A549 (cell line): ENCODE measurements around the gene TMCC2. TPM values are rescaled to one million over a fixed set of nuclear protein-coding genes. Genes with fewer than 3 reads are reported as not detected.

Source experiments
- ATAC-seq, 2 experiments: fragments of 200-7000 bp in 1 of 2; fragments of >200 bp in 1 of 2; cut with Nextera tagmentation in 1 of 2; cut with Tn5 transposase in 1 of 2; 3 replicates each; pipeline versions ENCODE4 v1.8.0 to v1.9.1; 2018 to 2020; ENCODE audit warnings: mild to moderate bottlenecking in 1 of 2, moderate library complexity in 1 of 2
- CTCF ChIA-PET: fragments of 300-600 bp; sonication (Branson Sonifier 250); formaldehyde crosslinking; extraction: SDS; loops from one replicate; lab custom pipeline; 2021; ENCODE audit warnings: antibody characterized with exemption, inconsistent platforms; lab: Yijun Ruan, JAX
- POLR2A ChIA-PET: fragments of 350-600 bp; formaldehyde crosslinking; extraction: SDS; loops from one replicate; lab custom pipeline; 2021; ENCODE audit warnings: antibody characterized with exemption, inconsistent platforms; lab: Yijun Ruan, JAX
- DNase-seq, 2 experiments: peaks; one replicate each; pipeline versions ENCODE4 v3.0.0 to v3.0.0-alpha.2; 2011 to 2016; ENCODE audit warnings: low read depth in 1 of 2, low spot score in 1 of 2
- FAIRE-seq: peaks from 2 replicates; lab custom pipeline; 2011; peaks lifted over from hg19 to GRCh38; lab: Jason Lieb, UNC
- H3K27ac ChIP-seq, 2 experiments: fragments of >200 bp; sonication (Bioruptor Twin); formaldehyde crosslinking; 3 replicates each; pipeline ENCODE4 v1.5.1; 2016 to 2017
- H3K4me1 ChIP-seq: fragments of >200 bp; sonication (Bioruptor Twin); formaldehyde crosslinking; 3 replicates; pipeline ENCODE4 v1.6.1; 2016
- H3K4me2 ChIP-seq: fragments of >200 bp; sonication (Bioruptor Twin); formaldehyde crosslinking; 3 replicates; pipeline ENCODE4 v1.6.1; 2016
- H3K4me3 ChIP-seq: fragments of >200 bp; sonication (Bioruptor Twin); formaldehyde crosslinking; 3 replicates; pipeline ENCODE4 v1.5.1; 2016
- H3K9me3 ChIP-seq: fragments of >200 bp; sonication (Bioruptor Twin); formaldehyde crosslinking; 3 replicates; pipeline ENCODE4 v1.6.1; 2016
- ATOH8 ChIP-seq: fragments of 250-450 bp; sonication (Bioruptor Pico); IDR thresholded peaks from 2 replicates; pipeline ENCODE4 v1.5.0; 2020; ENCODE audit warnings: low read depth, mild to moderate bottlenecking, moderate library complexity
- BHLHE40 ChIP-seq: IDR thresholded peaks from 2 replicates; pipeline ENCODE4 v1.6.1; 2012; ENCODE audit warnings: low read depth, low read length, inconsistent platforms
- CHD2 ChIP-seq: fragments of 150-350 bp; IDR thresholded peaks from 2 replicates; pipeline ENCODE4 v1.6.1; 2014; ENCODE audit warnings: low read length; ENCODE audit not compliant: partially characterized antibody
- CTCF ChIP-seq: fragments of >200 bp; sonication (Bioruptor Twin); formaldehyde crosslinking; IDR thresholded peaks from 3 replicates; pipeline ENCODE4 v1.5.1; 2016
- E2F6 ChIP-seq: IDR thresholded peaks from 2 replicates; pipeline ENCODE4 v1.6.1; 2012; ENCODE audit warnings: low read depth, borderline replicate concordance
- EP300 ChIP-seq, 2 experiments: fragments of >200 bp; sonication (Bioruptor Twin); formaldehyde crosslinking; IDR thresholded peaks; 2 replicates in 1 of 2; 3 replicates in 1 of 2; pipeline ENCODE4 v1.6.1; 2016 to 2017
- FOSB ChIP-seq: fragments of 250-450 bp; sonication (Bioruptor Pico); IDR thresholded peaks from 2 replicates; pipeline ENCODE4 v1.5.0; 2020; ENCODE audit warnings: mild to moderate bottlenecking, moderate library complexity
- FOXS1 ChIP-seq: fragments of 250-450 bp; sonication (Bioruptor Pico); IDR thresholded peaks from 2 replicates; pipeline ENCODE4 v1.5.0; 2020; ENCODE audit warnings: mild to moderate bottlenecking, moderate library complexity
- HDAC2 ChIP-seq: fragments of 200-600 bp; sonication (generic); IDR thresholded peaks from 2 replicates; pipeline ENCODE4 v1.6.1; 2016
- HES2 ChIP-seq: fragments of >200 bp; sonication (Bioruptor Twin); formaldehyde crosslinking; IDR thresholded peaks from 2 replicates; pipeline ENCODE4 v1.6.1; 2016
- HOXB5 ChIP-seq: fragments of 250-450 bp; sonication (Bioruptor Pico); IDR thresholded peaks from 2 replicates; pipeline ENCODE4 v1.5.0; 2020; ENCODE audit warnings: mild to moderate bottlenecking, moderate library complexity
- JUN ChIP-seq, 2 experiments: fragments of >200 bp; sonication (Bioruptor Twin); formaldehyde crosslinking; IDR thresholded peaks; 2 replicates in 1 of 2; 3 replicates in 1 of 2; pipeline ENCODE4 v1.6.1; 2016 to 2017
- KDM5A ChIP-seq: fragments of 200-600 bp; sonication (generic); IDR thresholded peaks from 2 replicates; pipeline ENCODE4 v1.6.1; 2016; ENCODE audit warnings: antibody characterized with exemption, mild to moderate bottlenecking
- MAFK ChIP-seq: fragments of 450-650 bp; IDR thresholded peaks from 2 replicates; pipeline ENCODE4 v1.6.1; 2014; ENCODE audit not compliant: partially characterized antibody
- MAX ChIP-seq: IDR thresholded peaks from 2 replicates; pipeline ENCODE4 v1.6.1; 2012
- PBX3 ChIP-seq: IDR thresholded peaks from 2 replicates; pipeline ENCODE4 v1.6.1; 2012
- POLR2A ChIP-seq: IDR thresholded peaks from 2 replicates; pipeline ENCODE4 v1.6.1; 2012; ENCODE audit warnings: mild to moderate bottlenecking, low read length
- RAD21 ChIP-seq, 2 experiments: fragments of >200 bp in 1 of 2; sonication (Bioruptor Twin) in 1 of 2; formaldehyde crosslinking in 1 of 2; IDR thresholded peaks in 1 of 2; conservative IDR thresholded peaks in 1 of 2; 2 replicates in 1 of 2; 3 replicates in 1 of 2; pipeline ENCODE4 v1.6.1; 2012 to 2018; ENCODE audit warnings: inconsistent platforms in 1 of 2
- RFX5 ChIP-seq: fragments of 450-650 bp; IDR thresholded peaks from 2 replicates; pipeline ENCODE4 v1.7.1; 2014; ENCODE audit warnings: antibody characterized with exemption, mild to moderate bottlenecking, moderate library complexity
- TP53 ChIP-seq: fragments of 250-450 bp; sonication (Bioruptor Pico); IDR thresholded peaks from 2 replicates; pipeline ENCODE4 v1.5.0; 2021; ENCODE audit warnings: mild to moderate bottlenecking, moderate library complexity
- ZC3H11A ChIP-seq: fragments of 450-650 bp; IDR thresholded peaks from 2 replicates; pipeline ENCODE4 v1.6.1; 2014; ENCODE audit warnings: antibody characterized with exemption, mild to moderate bottlenecking
- ZFP36 ChIP-seq: fragments of 450-650 bp; IDR thresholded peaks from 2 replicates; pipeline ENCODE4 v1.6.1; 2014; ENCODE audit warnings: borderline replicate concordance; ENCODE audit not compliant: partially characterized antibody
- ZSCAN20 ChIP-seq: fragments of 250-450 bp; sonication (Bioruptor Pico); IDR thresholded peaks from 2 replicates; pipeline ENCODE4 v1.8.0; 2022; ENCODE audit warnings: mild to moderate bottlenecking, moderate library complexity
- WGBS: methylation state at CpG from one replicate; pipeline ENCODE4 v1.1.6; 2017; ENCODE audit errors: missing lambda C conversion rate; 5-methylcytosine and 5-hydroxymethylcytosine counted together
- polyA plus RNA-seq, 4 experiments: library from polyadenylated mRNA; depleted of rRNA in 3 of 4; stranded (reverse); fragments of >200 nt; fragmentation: RNase III in 1 of 4; extraction: RNeasy Plus Mini Kit Qiagen cat#74134 plus additional on column Dnase treatment in 1 of 4; gene quantifications; 2 replicates in 3 of 4; 3 replicates in 1 of 4; pipeline ENCODE4 v1.2.3, GENCODE V29; 2011 to 2017

The TMCC2 gene
- polyA plus RNA-seq, 2 of the 4 experiments (the other 2 are of a cell fraction): 1.7 to 3.2 TPM

- TF ChIP-seq E2F6 (peak; percentile 86), RAD21 (conservative IDR thresholded peaks at IDR 0.05 in 1 of 2, IDR thresholded peaks at IDR 0.05 in 1 of 2) (peak; percentile 33 to 59; a peak in 4 of 5 replicates), EP300 (IDR thresholded peaks at IDR 0.05) (peak; percentile 84 to 90; a peak in 4 of 5 replicates), HES2 (no peak), ZC3H11A (no peak)
Measured at GRCh38 chr1:205284420-205285144, 56.8 kb downstream of the TMCC2 start (continued).

- TF ChIP-seq MAFK: no peak
- TF ChIP-seq MAX: no peak
- TF ChIP-seq HOXB5 (CRISPR knock-in tag): no peak
- no peak for TF ChIP-seq POLR2A
- TF ChIP-seq, all 56 proteins: peak for 0
- H3K27ac ChIP-seq: peak overlapping the region; percentile 99 to 100
- H3K9me3 ChIP-seq: no peaks in the 10 kb centered on the region
- H3K4me3 ChIP-seq: no peak overlapping the region
- no peak for ATAC-seq
- peaks cover 61% of the 10 kb centered on the region for H3K4me1 ChIP-seq
- WGBS: 71% methylated on average over 12 of the region's 12 CpGs
- no peak for FAIRE-seq
- ChIA-PET POLR2A (interaction anchor here (0.6 to 4.2 kb wide), 6 partner anchors 8 to 34 kb away, joined by 3 to 49 read pairs (median 8); no protein-coding TSS in a partner anchor), CTCF (interaction anchor here (0.6 to 89.2 kb wide), 5 partner anchors 11 to 1743 kb away, joined by 3 to 3627 read pairs (median 3); partner anchors contain the start of genes KLHDC8A and NUAK2)
- peak overlapping the region; percentile 73 for H3K4me2 ChIP-seq
- DNase-seq: no peak
Measured at GRCh38 chr1:205285381-205286101, 57.8 kb downstream of the TMCC2 start.

- H3K4me1 ChIP-seq: peaks cover 64% of the 10 kb centered on the region
Measured at GRCh38 chr1:205286335-205286950, 58.7 kb downstream of the TMCC2 start.

GRCh38 chr1:205287076-205287475 is 59.3 kb downstream of the TMCC2 start:
- DNase-seq: no peak
- peak overlapping the region; percentile 99 to 100 for H3K27ac ChIP-seq
- no peak for ATAC-seq
- ChIA-PET CTCF (interaction anchor here (9.9 to 89.2 kb wide), 2 partner anchors 12 to 38 kb away, joined by 161 to 3627 read pairs; partner anchors contain the start of genes KLHDC8A and NUAK2), POLR2A (interaction anchor here (4.2 kb wide), 1 partner anchor 12 kb away, joined by 49 read pairs; no protein-coding TSS in a partner anchor)
- H3K9me3 ChIP-seq: no peaks in the 10 kb centered on the region
- H3K4me3 ChIP-seq: no peak overlapping the region
- no peak for FAIRE-seq
- H3K4me1 ChIP-seq: peaks cover 70% of the 10 kb centered on the region
- no peak overlapping the region; the same call in 2 of the 3 replicates for H3K4me2 ChIP-seq
- 96% methylated on average over 3 of the region's 3 CpGs for WGBS
- TF ChIP-seq CTCF: no peak
- no peak for TF ChIP-seq JUN (IDR thresholded peaks at IDR 0.05)
- TF ChIP-seq KDM5A: no peak
- TF ChIP-seq RFX5: no peak
- no peak for TF ChIP-seq HDAC2
- no peak for TF ChIP-seq TP53
- TF ChIP-seq CHD2: no peak
- no peak for TF ChIP-seq BHLHE40
- no peak for TF ChIP-seq FOXS1 (CRISPR knock-in tag)
- no peak for TF ChIP-seq ZSCAN20
- no peak for TF ChIP-seq FOSB (CRISPR knock-in tag)
- TF ChIP-seq ATOH8 (CRISPR knock-in tag): no peak

More at GRCh38 chr1:205286335-205286950, 58.7 kb downstream of the TMCC2 start:
- CTCF ChIA-PET: interaction anchor here (9.9 to 89.2 kb wide), 2 partner anchors 12 to 38 kb away, joined by 161 to 3627 read pairs; partner anchors contain the start of genes KLHDC8A and NUAK2
- DNase-seq: no peak
- Histone ChIP-seq H3K9me3 (no peaks in the 10 kb centered on the region), H3K4me2 (peak overlapping the region; percentile 73; the same call in 1 of the 3 replicates), H3K4me3 (no peak overlapping the region), H3K27ac (peak overlapping the region; percentile 99 to 100)
- peak; percentile 54 for TF ChIP-seq ZFP36
- TF ChIP-seq PBX3: no peak
- no peak for FAIRE-seq
- no peak for ATAC-seq
- POLR2A ChIA-PET: interaction anchor here (0.8 to 4.2 kb wide), 2 partner anchors 7 to 13 kb away, joined by 8 to 49 read pairs; no protein-coding TSS in a partner anchor
- WGBS: 93% methylated on average over 9 of the region's 9 CpGs
